ENCODE measurements around the gene RAB40B. TPM values are rescaled to one million over a fixed set of nuclear protein-coding genes. Genes with fewer than 3 reads are reported as not detected.

Gene RAB40B
- total and polyA plus RNA-seq, 2 of the 4 experiments (the other 2 are of a cell fraction) = 14.9 to 20.0 TPM

- H3K23ac ChIP-seq (ENCODE audit: low read depth, low read length) = no peak overlapping the region
- dilution Hi-C loops (cut with HindIII; ENCODE audit: low sequenced_read_pairs, unreplicated experiment) (no loop called here), in situ Hi-C loops (cut with MboI; ENCODE audit: low sequenced_read_pairs) (no loop called here), intact Hi-C loops (cut with micrococcal nuclease) (no loop called here)
- no peak overlapping the region for H2BK120ac ChIP-seq (ENCODE audit: low read depth, low read length)
- H3K9me3 ChIP-seq (ENCODE audit: control insufficient read depth, insufficient read depth, low read length) = no peaks in the 10 kb centered on the region
- ATAC-seq (ENCODE audit: low read depth) (no peak), DNase-seq (no peak)
- no peak overlapping the region for H3K4me3 ChIP-seq (ENCODE audit: insufficient read depth, low read depth, low read length)
- H3K56ac ChIP-seq (ENCODE audit: extremely low read depth, insufficient read depth, low read length) = no peak overlapping the region
- H2BK5ac ChIP-seq (ENCODE audit: low read depth, low read length, poor library complexity, severe bottlenecking) = no peak overlapping the region
- no peak overlapping the region for H3K4me2 ChIP-seq (ENCODE audit: low read depth, low read length)
- no peak overlapping the region for H3K27ac ChIP-seq (ENCODE audit: insufficient read depth, low read length)
- peaks cover 2% of the 10 kb centered on the region; the same call in 1 of the 2 replicates for H3K4me1 ChIP-seq (ENCODE audit: control insufficient read depth, insufficient read depth, low read length)
- H4K5ac ChIP-seq (ENCODE audit: low read depth, low read length) = no peak overlapping the region
- BruUV-seq (replicated peaks) = no TSS peak
- no peak overlapping the region for H2AK9ac ChIP-seq (replicated peaks; ENCODE audit: low read depth, low read length, poor library complexity)
- no peak overlapping the region for H2AK5ac ChIP-seq (ENCODE audit: low read depth, low read length)
- 77% methylated on average over 13 of the region's 30 CpGs; no CpG with 5 or more reads in 1 of the 2 experiments for WGBS, 2 experiments (ENCODE audit: extremely low coverage in 2 of 2, insufficient read length in 1 of 2)
- ChIA-PET CTCF (no interaction called here), POLR2A (ENCODE audit: unreplicated experiment) (no interaction called here)
- H2AFZ ChIP-seq (replicated peaks; ENCODE audit: low read length, poor library complexity) = peak overlapping the region; percentile 51
- H3K36me3 ChIP-seq (ENCODE audit: control insufficient read depth, insufficient read depth, low read length) = peaks cover under 1% of the 10 kb centered on the region; the same call in 1 of the 2 replicates
- peaks cover 2 to 3% of the 10 kb centered on the region in 2 experiments; a peak in 2 of 4 replicates for H3K79me1 ChIP-seq (ENCODE audit: low read depth in 1 of 2, low read length in 2 of 2)
- TF ChIP-seq MAZ (IDR thresholded peaks at IDR 0.05; ENCODE audit: borderline replicate concordance, low read depth, low read length) = no peak
- no peak for TF ChIP-seq CEBPB (IDR thresholded peaks at IDR 0.05; ENCODE audit: low read depth, low read length)
- no peak for TF ChIP-seq CTCF (conservative IDR thresholded peaks at IDR 0.05; ENCODE audit: low read depth, low read length)
- TF ChIP-seq NFE2L2 (IDR thresholded peaks at IDR 0.05; ENCODE audit: low read depth, low read length) = no peak
- TF ChIP-seq RAD21 (IDR thresholded peaks at IDR 0.05; ENCODE audit: low read length) = no peak
- TF ChIP-seq RCOR1 (IDR thresholded peaks at IDR 0.05; ENCODE audit: insufficient replicate concordance, low read length) = no peak
- no peak for TF ChIP-seq USF2 (IDR thresholded peaks at IDR 0.05; ENCODE audit: low read depth, low read length)
- no peak for TF ChIP-seq SMC3 (IDR thresholded peaks at IDR 0.05; ENCODE audit: low read depth, low read length)
- no peak for TF ChIP-seq FOS (IDR thresholded peaks at IDR 0.05; ENCODE audit: low read depth, low read length)
- TF ChIP-seq RFX5 (IDR thresholded peaks at IDR 0.05; ENCODE audit: low read depth, low read length) = no peak
- TF ChIP-seq MAFK (IDR thresholded peaks at IDR 0.05; ENCODE audit: low read depth, low read length) = no peak
- no peak for TF ChIP-seq ELK1 (IDR thresholded peaks at IDR 0.05; ENCODE audit: borderline replicate concordance, low read depth, low read length)
- TF ChIP-seq MXI1 (IDR thresholded peaks at IDR 0.05; ENCODE audit: borderline replicate concordance, low read depth, low read length) = no peak
- H3K27me3 ChIP-seq (ENCODE audit: control insufficient read depth, insufficient read depth, low read length) = no peaks in the 10 kb centered on the region
- no peak overlapping the region for H4K91ac ChIP-seq (ENCODE audit: insufficient read depth, low read depth, low read length)
- no peaks in the 10 kb centered on the region for H4K20me1 ChIP-seq (ENCODE audit: insufficient read depth, low read length)
- H2BK15ac ChIP-seq (ENCODE audit: low read depth, low read length) = no peak overlapping the region
- peaks cover 3% of the 10 kb centered on the region for H3K9me1 ChIP-seq (ENCODE audit: insufficient read depth, low read length)
- H3K18ac ChIP-seq (ENCODE audit: low read depth, low read length) = no peak overlapping the region
- no peak overlapping the region for H3K14ac ChIP-seq (replicated peaks; ENCODE audit: low read depth, low read length)
- no peak overlapping the region for H2BK20ac ChIP-seq (ENCODE audit: low read depth, low read length)
- no peak overlapping the region for H3K9ac ChIP-seq (ENCODE audit: low read depth, low read length)
- H3K4ac ChIP-seq (ENCODE audit: low read depth, low read length) = no peak overlapping the region
- no peak overlapping the region for H4K8ac ChIP-seq (ENCODE audit: low read depth in 2 of 2, low read length in 2 of 2)
Observed at GRCh38 chr17:82653651-82654528, 44.6 kb downstream of the RAB40B start.
